Neural progenitor cell (in vitro differentiated cells): Measurements from ENCODE around the gene NGB. TPM values are rescaled to one million over a fixed set of nuclear protein-coding genes. Genes with fewer than 3 reads are reported as not detected.
A peak's percentile ranks its signal among the peaks of the same experiment; 100 is the strongest.

Experiments
- DNase-seq: peaks from one replicate; pipeline ENCODE4 v3.0.0-alpha.2; 2016; ENCODE audit warnings: low spot score
- H2AFZ ChIP-seq: fragments of 200-600 bp; sonication (generic); replicated peaks from 2 replicates; pipeline ENCODE4 v1.6.1; 2016; ENCODE audit warnings: antibody characterized with exemption
- H3F3A ChIP-seq: fragments of 200-600 bp; sonication (generic); 2 replicates; pipeline ENCODE4 v1.6.1; 2016; ENCODE audit warnings: antibody characterized with exemption, low read depth
- H3K27ac ChIP-seq: fragments of 200-600 bp; sonication (generic); 2 replicates; pipeline ENCODE4 v1.5.1; 2016; ENCODE audit warnings: mild to moderate bottlenecking
- H3K27me3 ChIP-seq: fragments of 200-600 bp; sonication (generic); 2 replicates; pipeline ENCODE4 v1.6.1; 2016; ENCODE audit warnings: mild to moderate bottlenecking, moderate library complexity
- H3K36me3 ChIP-seq: fragments of 200-600 bp; sonication (generic); 2 replicates; pipeline ENCODE4 v1.5.1; 2016
- H3K4me1 ChIP-seq: fragments of 200-600 bp; sonication (generic); 2 replicates; pipeline ENCODE4 v1.6.1; 2016; ENCODE audit warnings: mixed run types
- H3K4me2 ChIP-seq: fragments of 200-600 bp; sonication (generic); 2 replicates; pipeline ENCODE4 v1.6.1; 2016
- H3K4me3 ChIP-seq: fragments of 200-600 bp; sonication (generic); 2 replicates; pipeline ENCODE4 v1.5.1; 2016
- H3K79me2 ChIP-seq: fragments of 200-600 bp; sonication (generic); 2 replicates; pipeline ENCODE4 v1.6.1; 2016; ENCODE audit warnings: low read depth
- H3K9ac ChIP-seq: fragments of 200-600 bp; sonication (generic); 2 replicates; pipeline ENCODE4 v1.6.1; 2016
- H3K9me3 ChIP-seq: fragments of 200-600 bp; sonication (generic); 2 replicates; pipeline ENCODE4 v1.5.1; 2016; ENCODE audit warnings: low read depth
- H4K20me1 ChIP-seq: fragments of 200-600 bp; sonication (generic); 2 replicates; pipeline ENCODE4 v1.6.1; 2016; ENCODE audit warnings: low read depth
- H3K27ac Mint-ChIP-seq: 3 replicates; pipeline ENCODE4 v1.8.0; 2021; ENCODE audit warnings: mixed read lengths
- H3K27me3 Mint-ChIP-seq: 2 replicates; pipeline ENCODE4 v1.8.0; 2022; ENCODE audit warnings: low read depth, mild to moderate bottlenecking, inconsistent platforms, moderate library complexity, mixed read lengths; ENCODE audit not compliant: insufficient read depth
- H3K36me3 Mint-ChIP-seq: 3 replicates; pipeline ENCODE4 v1.8.0; 2021; ENCODE audit warnings: mixed read lengths
- H3K4me1 Mint-ChIP-seq: 3 replicates; pipeline ENCODE4 v1.8.0; 2021; ENCODE audit warnings: mixed read lengths
- H3K4me3 Mint-ChIP-seq: 3 replicates; pipeline ENCODE4 v1.8.0; 2021; ENCODE audit warnings: mild to moderate bottlenecking, moderate library complexity, mixed read lengths
- H3K9me3 Mint-ChIP-seq: 3 replicates; pipeline ENCODE4 v1.8.0; 2020; ENCODE audit warnings: mixed read lengths
- CTCF ChIP-seq: fragments of 200-600 bp; sonication (generic); IDR thresholded peaks from 2 replicates; pipeline ENCODE4 v1.5.1; 2017; ENCODE audit warnings: antibody characterized with exemption, mild to moderate bottlenecking
- EZH2 ChIP-seq: fragments of 200-600 bp; sonication (generic); IDR thresholded peaks from 2 replicates; pipeline ENCODE4 v1.6.1; 2017; ENCODE audit warnings: antibody characterized with exemption, mild to moderate bottlenecking, moderate library complexity
- EZH2phosphoT487 ChIP-seq: fragments of 200-600 bp; sonication (generic); IDR thresholded peaks from 2 replicates; pipeline ENCODE4 v1.6.1; 2017; ENCODE audit warnings: antibody characterized with exemption
- total RNA-seq: library from RNA; depleted of rRNA; stranded (reverse); fragments of >200 nt; gene quantifications from 2 replicates; pipeline ENCODE4 v1.2.3, GENCODE V29; 2015; ENCODE audit warnings: low replicate concordance

NGB gene
- total RNA-seq, 1 donor from 2014 or later = not detected

GRCh38 chr14:77318006-77318553 is 47.1 kb upstream of the NGB start:
- Mint-ChIP-seq H3K27ac (no peak overlapping the region), H3K4me3 (no peak overlapping the region)
- H3K4me1 ChIP-seq = peaks cover 32% of the 10 kb centered on the region

GRCh38 chr14:77316872-77317301 is 45.9 kb upstream of the NGB start:
- Mint-ChIP-seq H3K36me3 (no peaks in the 10 kb centered on the region), H3K9me3 (peaks cover 2% of the 10 kb centered on the region), H3K4me1 (peaks cover 38% of the 10 kb centered on the region), H3K4me3 (no peak overlapping the region), H3K27ac (peak overlapping the region; percentile 14), H3K27me3 (peaks cover 4% of the 10 kb centered on the region)
- DNase-seq = no peak
- Histone ChIP-seq H2AFZ (no peak overlapping the region), H3K4me1 (peaks cover 28% of the 10 kb centered on the region), H3K4me2 (no peak overlapping the region), H3K79me2 (peaks cover 41% of the 10 kb centered on the region), H3K9ac (no peak overlapping the region), H3K4me3 (no peak overlapping the region), H3K27me3 (no peaks in the 10 kb centered on the region), H3K27ac (no peak overlapping the region), H3K36me3 (no peaks in the 10 kb centered on the region), H3K9me3 (no peaks in the 10 kb centered on the region), H3F3A (peaks cover 25% of the 10 kb centered on the region), H4K20me1 (no peaks in the 10 kb centered on the region)
- no peak for TF ChIP-seq EZH2
- no peak for TF ChIP-seq EZH2phosphoT487
- no peak for TF ChIP-seq CTCF

More at GRCh38 chr14:77318006-77318553, 47.1 kb upstream of the NGB start:
- Histone ChIP-seq H3K79me2 (peaks cover 41% of the 10 kb centered on the region), H3K36me3 (no peaks in the 10 kb centered on the region), H3K4me2 (peak overlapping the region; percentile 3), H3F3A (peaks cover 25% of the 10 kb centered on the region), H4K20me1 (no peaks in the 10 kb centered on the region), H3K4me3 (no peak overlapping the region), H3K27me3 (no peaks in the 10 kb centered on the region), H3K9ac (no peak overlapping the region), H2AFZ (no peak overlapping the region), H3K9me3 (no peaks in the 10 kb centered on the region), H3K27ac (no peak overlapping the region)
- Mint-ChIP-seq H3K36me3 (no peaks in the 10 kb centered on the region), H3K4me1 (peaks cover 45% of the 10 kb centered on the region), H3K27me3 (peaks cover 4% of the 10 kb centered on the region), H3K9me3 (peaks cover 2% of the 10 kb centered on the region)
- no peak for DNase-seq
- TF ChIP-seq CTCF = no peak
- TF ChIP-seq EZH2phosphoT487 = no peak
- no peak for TF ChIP-seq EZH2

- H3K4me2 ChIP-seq = no peak overlapping the region
- no peaks in the 10 kb centered on the region for H3K27me3 ChIP-seq
- Mint-ChIP-seq H3K9me3 (peaks cover 2% of the 10 kb centered on the region), H3K27ac (peak overlapping the region; percentile 53), H3K4me1 (peaks cover 40% of the 10 kb centered on the region), H3K27me3 (peaks cover 4% of the 10 kb centered on the region), H3K36me3 (peaks cover 5% of the 10 kb centered on the region), H3K4me3 (no peak overlapping the region)
- TF ChIP-seq EZH2phosphoT487 = no peak
- no peak for TF ChIP-seq EZH2
- no peak for TF ChIP-seq CTCF
- H3K27ac ChIP-seq = no peak overlapping the region
- H3K4me3 ChIP-seq = no peak overlapping the region
- no peak for DNase-seq
- H3K79me2 ChIP-seq = peaks cover 41% of the 10 kb centered on the region
- H2AFZ ChIP-seq = no peak overlapping the region
- no peaks in the 10 kb centered on the region for H3K36me3 ChIP-seq
- peaks cover 27% of the 10 kb centered on the region for H3K4me1 ChIP-seq
- no peaks in the 10 kb centered on the region for H4K20me1 ChIP-seq
- H3F3A ChIP-seq = peaks cover 21% of the 10 kb centered on the region
- no peak overlapping the region for H3K9ac ChIP-seq
- H3K9me3 ChIP-seq = no peaks in the 10 kb centered on the region
Observed at GRCh38 chr14:77316195-77316505, 45.1 kb upstream of the NGB start.
